SH-SY5Y (cell line): ENCODE measurements around the gene BLMH.

Experiments
- GATA2 ChIP-seq: IDR thresholded peaks from 2 replicates; pipeline ENCODE4 v1.6.1; 2011; ENCODE audit warnings: mild to moderate bottlenecking, low read depth, low read length
- GATA3 ChIP-seq: IDR thresholded peaks from 2 replicates; pipeline ENCODE4 v1.6.1; 2011; ENCODE audit warnings: low read depth, mild to moderate bottlenecking, low read length, moderate library complexity

DNA sequence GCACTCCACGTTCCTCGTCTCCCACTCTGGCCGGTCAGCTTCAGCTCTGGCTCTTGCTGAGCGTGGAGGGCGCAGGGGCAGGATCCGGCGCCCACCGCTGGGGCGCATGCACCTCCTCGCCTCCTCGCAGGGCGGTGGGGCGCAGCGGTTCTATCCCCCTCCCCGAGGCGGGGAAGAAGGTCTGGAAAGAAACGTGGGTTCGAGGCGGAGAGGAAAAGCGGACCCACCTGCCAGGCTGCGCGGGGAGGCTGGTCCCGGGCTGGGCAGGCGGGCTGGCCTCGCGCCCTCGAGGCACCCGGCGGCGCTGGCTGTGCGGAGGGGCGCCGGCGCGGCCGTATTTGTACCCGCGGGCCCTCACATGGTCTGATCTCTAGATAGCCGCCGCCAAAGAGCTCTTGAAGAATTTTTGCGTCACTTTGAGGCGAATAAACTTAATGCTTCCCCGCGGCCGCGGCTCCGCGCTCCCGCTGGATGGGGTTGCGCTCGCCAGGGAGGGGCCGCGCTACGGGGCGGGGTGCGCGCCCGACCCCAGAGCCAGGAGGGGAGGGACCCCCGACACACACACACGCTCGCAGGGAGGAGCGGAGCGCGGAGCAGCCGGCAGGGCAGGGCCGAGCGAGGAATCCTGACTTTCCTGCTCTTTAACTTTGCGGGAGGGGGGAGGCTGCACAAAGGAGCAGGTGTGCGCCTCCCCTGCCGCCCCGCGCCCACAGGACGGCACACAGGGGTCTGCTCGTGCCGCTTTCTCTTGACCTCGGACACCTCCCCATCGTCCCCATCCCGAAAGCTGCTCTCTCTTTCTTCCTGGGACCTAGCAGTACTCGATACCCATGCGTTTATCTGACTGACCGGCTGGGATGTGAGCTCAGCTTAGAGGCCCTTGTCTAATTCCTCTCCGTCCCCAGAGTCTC, 56.1 kb downstream of the BLMH start, which contains the start of gene SLC6A4:
- TF ChIP-seq GATA2 (peak; percentile 62), GATA3 (no peak)
